Left ventricle myocardium inferior (tissue), 1 donor: ENCODE measurements around the gene ROBO4. TPM values are rescaled to one million over a fixed set of nuclear protein-coding genes. Genes with fewer than 3 reads are reported as not detected.

Experiments used
- DNase-seq: peaks from one replicate; pipeline ENCODE4 v3.0.0-alpha.2; 2020
- H3K27ac ChIP-seq: fragments of 200-600 bp; replicated peaks from 2 replicates; pipeline ENCODE4 v1.8.0; 2021
- H3K27me3 ChIP-seq: fragments of 200-600 bp; 2 replicates; pipeline ENCODE4 v1.8.0; 2021; ENCODE audit warnings: low read depth
- H3K36me3 ChIP-seq: fragments of 200-600 bp; 2 replicates; pipeline ENCODE4 v1.8.0; 2021
- H3K4me1 ChIP-seq: fragments of 200-600 bp; 2 replicates; pipeline ENCODE4 v1.8.0; 2021
- H3K4me3 ChIP-seq: fragments of 200-600 bp; 2 replicates; pipeline ENCODE4 v1.8.0; 2021; ENCODE audit warnings: mild to moderate bottlenecking, moderate library complexity
- H3K9me3 ChIP-seq: fragments of 200-600 bp; replicated peaks from 2 replicates; pipeline ENCODE4 v1.8.0; 2021
- CTCF ChIP-seq: fragments of 200-600 bp; IDR thresholded peaks from 2 replicates; pipeline ENCODE4 v1.8.0; 2021; ENCODE audit warnings: antibody characterized with exemption, mild to moderate bottlenecking, borderline replicate concordance
- intact Hi-C: fragments of 100-400 bp; cut with micrococcal nuclease; formaldehyde crosslinking; loops from one replicate; pipeline ENCODE4 v1.11.0; 2022
- total RNA-seq: library from RNA; stranded (reverse); fragmentation: NEBNext Ultra II Directional; extraction: Animal tissue kit (Norgen Biotek cat#: 25700); gene quantifications from one replicate; pipeline ENCODE4 v1.2.1, GENCODE V29; 2021
- donor health status: DM: no; HTN: yes; CAD: no; lungs with severe emphysema.

ROBO4 gene
- total RNA-seq, 1 donor from 2014 or later: 20.7 TPM

GRCh38 chr11:124865181-124865901, 32.3 kb downstream of the ROBO4 start, which contains the start of gene ROBO3:
ROBO3 (plus strand) TSS chr11:124865432; CDS start chr11:124865578, 146 bp downstream.
- DNase-seq: no peak
- no peak for TF ChIP-seq CTCF
- H3K27ac ChIP-seq: no peak within 1 kb of the TSS
- H3K36me3 ChIP-seq: no peaks in the 10 kb centered on the region
- intact Hi-C loops: no loop called here
- peaks cover 62% of the 10 kb centered on the region for H3K4me1 ChIP-seq
- no peaks in the 10 kb centered on the region for H3K9me3 ChIP-seq
- H3K27me3 ChIP-seq: peaks cover 100% of the 10 kb centered on the region
- peak within 1 kb of the TSS; percentile 59 for H3K4me3 ChIP-seq

GRCh38 chr11:124864892-124865180, 32.8 kb downstream of the ROBO4 start:
- Histone ChIP-seq H3K4me1 (peaks cover 62% of the 10 kb centered on the region), H3K4me3 (peak overlapping the region; percentile 59), H3K9me3 (no peaks in the 10 kb centered on the region), H3K27me3 (peaks cover 100% of the 10 kb centered on the region), H3K27ac (no peak overlapping the region), H3K36me3 (no peaks in the 10 kb centered on the region)
- intact Hi-C loops: no loop called here
- no peak for TF ChIP-seq CTCF
- no peak for DNase-seq

GRCh38 chr11:124864176-124864891, 33.3 kb downstream of the ROBO4 start:
- TF ChIP-seq CTCF: no peak
- Histone ChIP-seq H3K36me3 (no peaks in the 10 kb centered on the region), H3K4me3 (no peak overlapping the region), H3K27ac (no peak overlapping the region), H3K9me3 (no peaks in the 10 kb centered on the region), H3K27me3 (peaks cover 100% of the 10 kb centered on the region), H3K4me1 (peaks cover 59% of the 10 kb centered on the region)
- DNase-seq: no peak
- intact Hi-C loops: no loop called here

DNA sequence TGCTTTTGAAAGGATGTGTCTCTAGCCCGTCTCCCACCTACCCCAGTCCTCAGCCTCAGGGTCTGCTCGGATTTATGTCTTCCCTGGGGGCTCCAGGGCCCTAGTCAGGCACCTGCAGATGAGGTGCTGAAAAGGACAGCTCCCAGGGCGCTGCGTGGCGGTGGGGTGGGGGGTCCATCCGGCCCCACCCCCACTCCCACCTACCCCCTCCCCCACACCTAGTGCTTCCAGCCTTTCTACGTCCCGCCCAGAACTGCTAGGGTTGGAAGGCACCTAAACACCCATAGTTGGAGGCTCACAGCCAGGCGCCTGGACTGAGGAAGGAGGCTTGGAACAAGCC, 33.9 kb downstream of the ROBO4 start:
- intact Hi-C loops: no loop called here
- H3K4me1 ChIP-seq: peaks cover 54% of the 10 kb centered on the region
- H3K4me3 ChIP-seq: no peak overlapping the region
- no peaks in the 10 kb centered on the region for H3K36me3 ChIP-seq
- H3K9me3 ChIP-seq: no peaks in the 10 kb centered on the region
- H3K27ac ChIP-seq: no peak overlapping the region
- TF ChIP-seq CTCF: no peak
- no peak for DNase-seq
- peaks cover 100% of the 10 kb centered on the region for H3K27me3 ChIP-seq

GRCh38 chr11:124863137-124863825, 34.4 kb downstream of the ROBO4 start:
- H3K27me3 ChIP-seq: peaks cover 100% of the 10 kb centered on the region
- H3K9me3 ChIP-seq: no peaks in the 10 kb centered on the region
- intact Hi-C loops: no loop called here
- peaks cover 49% of the 10 kb centered on the region for H3K4me1 ChIP-seq
- no peaks in the 10 kb centered on the region for H3K36me3 ChIP-seq
- DNase-seq: no peak
- no peak overlapping the region for H3K27ac ChIP-seq
- peak overlapping the region; percentile 55 for H3K4me3 ChIP-seq
- TF ChIP-seq CTCF: no peak
